Measurements from ENCODE around the gene TBCE. TPM values are rescaled to one million over a fixed set of nuclear protein-coding genes. Genes with fewer than 3 reads are reported as not detected.

TBCE gene
- polyA plus RNA-seq, 3 donors, result 15.4 to 19.4 (median 17.6) TPM

DNA sequence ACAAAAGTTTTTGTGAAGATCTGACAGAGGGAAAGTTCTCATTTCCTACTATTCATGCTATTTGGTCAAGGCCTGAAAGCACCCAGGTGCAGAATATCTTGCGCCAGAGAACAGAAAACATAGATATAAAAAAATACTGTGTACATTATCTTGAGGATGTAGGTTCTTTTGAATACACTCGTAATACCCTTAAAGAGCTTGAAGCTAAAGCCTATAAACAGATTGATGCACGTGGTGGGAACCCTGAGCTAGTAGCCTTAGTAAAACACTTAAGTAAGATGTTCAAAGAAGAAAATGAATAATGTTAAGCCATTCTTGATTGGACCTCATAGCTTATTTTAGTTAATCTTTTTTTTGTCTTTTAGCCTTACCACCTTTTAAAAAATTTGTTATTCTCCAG is 24.8 kb upstream of the TBCE start:
- H2AFZ ChIP-seq (ENCODE audit: insufficient read depth, low read depth, low read length, poor library complexity, severe bottlenecking), result no peak overlapping the region
- Mint-ChIP-seq H3K4me3 (no peak overlapping the region), H3K27me3 (ENCODE audit: low read depth in 3 of 3) (no peaks in the 10 kb centered on the region), H3K9me3 (no peaks in the 10 kb centered on the region), H3K36me3 (peaks cover 49 to 63% of the 10 kb centered on the region in 2 donors), H3K27ac (no peak overlapping the region), H3K4me1 (no peaks in the 10 kb centered on the region)
- TF ChIP-seq, protein P1, sequence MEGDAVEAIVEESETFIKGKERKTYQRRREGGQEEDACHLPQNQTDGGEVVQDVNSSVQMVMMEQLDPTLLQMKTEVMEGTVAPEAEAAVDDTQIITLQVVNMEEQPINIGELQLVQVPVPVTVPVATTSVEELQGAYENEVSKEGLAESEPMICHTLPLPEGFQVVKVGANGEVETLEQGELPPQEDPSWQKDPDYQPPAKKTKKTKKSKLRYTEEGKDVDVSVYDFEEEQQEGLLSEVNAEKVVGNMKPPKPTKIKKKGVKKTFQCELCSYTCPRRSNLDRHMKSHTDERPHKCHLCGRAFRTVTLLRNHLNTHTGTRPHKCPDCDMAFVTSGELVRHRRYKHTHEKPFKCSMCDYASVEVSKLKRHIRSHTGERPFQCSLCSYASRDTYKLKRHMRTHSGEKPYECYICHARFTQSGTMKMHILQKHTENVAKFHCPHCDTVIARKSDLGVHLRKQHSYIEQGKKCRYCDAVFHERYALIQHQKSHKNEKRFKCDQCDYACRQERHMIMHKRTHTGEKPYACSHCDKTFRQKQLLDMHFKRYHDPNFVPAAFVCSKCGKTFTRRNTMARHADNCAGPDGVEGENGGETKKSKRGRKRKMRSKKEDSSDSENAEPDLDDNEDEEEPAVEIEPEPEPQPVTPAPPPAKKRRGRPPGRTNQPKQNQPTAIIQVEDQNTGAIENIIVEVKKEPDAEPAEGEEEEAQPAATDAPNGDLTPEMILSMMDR (IDR thresholded peaks at IDR 0.05), result no peak
- DNase-seq, result no peak
- H3K9me3 ChIP-seq (replicated peaks in 1 of 2; ENCODE audit: control insufficient read depth in 1 of 2, insufficient read depth in 1 of 2, low read length in 2 of 2), result no peaks in the 10 kb centered on the region
- H3K27ac ChIP-seq (ENCODE audit: low read depth in 1 of 2, low read length in 2 of 2), result no peak overlapping the region
- H3K9ac ChIP-seq (ENCODE audit: insufficient read depth, low read length, poor library complexity, severe bottlenecking), result no peak overlapping the region
- peaks cover 36 to 66% of the 10 kb centered on the region in 2 donors for H3K36me3 ChIP-seq (replicated peaks in 1 of 2; ENCODE audit: control insufficient read depth in 1 of 2, insufficient read depth in 2 of 2, low read length in 2 of 2)
- intact Hi-C loops (cut with micrococcal nuclease), result no loop called here
- no peaks in the 10 kb centered on the region for H3K27me3 ChIP-seq (ENCODE audit: control insufficient read depth in 2 of 2, insufficient read depth in 2 of 2, low read length in 2 of 2)
- H3K4me2 ChIP-seq (replicated peaks; ENCODE audit: extremely low read depth, low read length, poor library complexity, severe bottlenecking), result no peak overlapping the region
- WGBS (ENCODE audit: insufficient coverage), result no CpG with 5 or more reads among the region's 3 CpGs
- H3K4me1 ChIP-seq (ENCODE audit: control insufficient read depth in 1 of 2, insufficient read depth in 2 of 2, low read length in 2 of 2), result no peaks in the 10 kb centered on the region
- no peaks in the 10 kb centered on the region for H3K79me2 ChIP-seq (ENCODE audit: insufficient read depth, low read length)
- peaks cover 7% of the 10 kb centered on the region for H4K20me1 ChIP-seq (ENCODE audit: insufficient read depth, low read length)
- no peak overlapping the region for H3K4me3 ChIP-seq (replicated peaks in 1 of 3; ENCODE audit: low read depth in 2 of 3, low read length in 3 of 3)

GRCh38 chr1:235343726-235344125 is 23.5 kb upstream of the TBCE start:
- H3K4me1 ChIP-seq (ENCODE audit: control insufficient read depth in 1 of 2, insufficient read depth in 2 of 2, low read length in 2 of 2), result no peaks in the 10 kb centered on the region

More at GRCh38 chr1:235343726-235344125, 23.5 kb upstream of the TBCE start:
- intact Hi-C loops (cut with micrococcal nuclease), result no loop called here
- H3K4me3 Mint-ChIP-seq, result no peak overlapping the region
- no peak for DNase-seq
- no peaks in the 10 kb centered on the region for H3K9me3 ChIP-seq (replicated peaks in 1 of 2; ENCODE audit: control insufficient read depth in 1 of 2, insufficient read depth in 1 of 2, low read length in 2 of 2)
- H3K27ac ChIP-seq (ENCODE audit: low read depth in 1 of 2, low read length in 2 of 2), result no peak overlapping the region
- no peak overlapping the region for H3K27ac Mint-ChIP-seq
- H3K9me3 Mint-ChIP-seq, result peaks cover 0 to 1% (median 0%) of the 10 kb centered on the region in 7 donors
- no peak overlapping the region for H3K9ac ChIP-seq (ENCODE audit: insufficient read depth, low read length, poor library complexity, severe bottlenecking)
- H3K4me3 ChIP-seq (replicated peaks in 1 of 3; ENCODE audit: low read depth in 2 of 3, low read length in 3 of 3), result no peak overlapping the region
- H3K36me3 Mint-ChIP-seq, result peaks cover 43 to 56% of the 10 kb centered on the region in 2 donors
- H3K27me3 ChIP-seq (ENCODE audit: control insufficient read depth in 2 of 2, insufficient read depth in 2 of 2, low read length in 2 of 2), result no peaks in the 10 kb centered on the region
- WGBS (ENCODE audit: insufficient coverage), result no CpG with 5 or more reads among the region's 5 CpGs
- H3K79me2 ChIP-seq (ENCODE audit: insufficient read depth, low read length), result no peaks in the 10 kb centered on the region
- H3K27me3 Mint-ChIP-seq (ENCODE audit: low read depth in 3 of 3), result peaks cover 0 to 1% (median 0%) of the 10 kb centered on the region in 3 donors
- peaks cover 29 to 56% of the 10 kb centered on the region in 2 donors for H3K36me3 ChIP-seq (replicated peaks in 1 of 2; ENCODE audit: control insufficient read depth in 1 of 2, insufficient read depth in 2 of 2, low read length in 2 of 2)
- TF ChIP-seq, protein P1 (IDR thresholded peaks at IDR 0.05), result no peak
- no peaks in the 10 kb centered on the region for H3K4me1 Mint-ChIP-seq
- no peak overlapping the region for H3K4me2 ChIP-seq (replicated peaks; ENCODE audit: extremely low read depth, low read length, poor library complexity, severe bottlenecking)
- H4K20me1 ChIP-seq (ENCODE audit: insufficient read depth, low read length), result no peaks in the 10 kb centered on the region
- H2AFZ ChIP-seq (ENCODE audit: insufficient read depth, low read depth, low read length, poor library complexity, severe bottlenecking), result no peak overlapping the region

All from CD14-positive monocyte (primary cell).